ENCODE data around the gene C16orf95. TPM values are rescaled to one million over a fixed set of nuclear protein-coding genes. Genes with fewer than 3 reads are reported as not detected.
A peak's percentile ranks its signal among the peaks of the same experiment; 100 is the strongest.

C16orf95 gene
- total RNA-seq, 2 donors from 2014 or later: 6.4 to 7.8 TPM

GRCh38 chr16:87329436-87330256, 12.5 kb upstream of the C16orf95 start:
- Histone ChIP-seq H3K36me3 (ENCODE audit: control insufficient read depth, insufficient read depth, low read length) (peaks cover 14% of the 10 kb centered on the region), H3K27me3 (ENCODE audit: control insufficient read depth, insufficient read depth, low read length, poor library complexity, severe bottlenecking) (no peaks in the 10 kb centered on the region), H3K4me1 (ENCODE audit: control insufficient read depth, insufficient read depth, low read length) (no peaks in the 10 kb centered on the region), H3K27ac (ENCODE audit: low read depth, low read length) (no peak overlapping the region), H3K9ac (ENCODE audit: extremely low read depth, low read length, poor library complexity, severe bottlenecking) (no peak overlapping the region), H3K9me3 (ENCODE audit: control insufficient read depth, low read length) (no peaks in the 10 kb centered on the region), H3K4me3 (ENCODE audit: low read length) (no peak overlapping the region)
- no peak for TF ChIP-seq CTCF (conservative IDR thresholded peaks at IDR 0.05)
- Mint-ChIP-seq H3K4me1 (no peaks in the 10 kb centered on the region), H3K27ac (peak overlapping the region; percentile 12), H3K36me3 (ENCODE audit: low read depth) (peaks cover 22% of the 10 kb centered on the region), H3K4me3 (no peak overlapping the region), H3K27me3 (ENCODE audit: insufficient read depth) (no peaks in the 10 kb centered on the region), H3K9me3 (no peaks in the 10 kb centered on the region)
- DNase-seq: no peak
- WGBS, 2 experiments (ENCODE audit: insufficient coverage in 1 of 2, insufficient read length in 1 of 2): 93% methylated on average over 14 to 20 of the region's 20 CpGs

GRCh38 chr16:87328846-87329245, 11.7 kb upstream of the C16orf95 start:
- H3K9ac ChIP-seq (ENCODE audit: extremely low read depth, low read length, poor library complexity, severe bottlenecking): no peak overlapping the region
- H3K4me1 ChIP-seq (ENCODE audit: control insufficient read depth, insufficient read depth, low read length): no peaks in the 10 kb centered on the region
- Mint-ChIP-seq H3K27ac (peak overlapping the region; percentile 35), H3K4me3 (no peak overlapping the region), H3K9me3 (no peaks in the 10 kb centered on the region), H3K36me3 (ENCODE audit: low read depth) (peaks cover 18% of the 10 kb centered on the region), H3K4me1 (no peaks in the 10 kb centered on the region), H3K27me3 (ENCODE audit: insufficient read depth) (no peaks in the 10 kb centered on the region)
- TF ChIP-seq CTCF (conservative IDR thresholded peaks at IDR 0.05): no peak
- no peak overlapping the region for H3K4me3 ChIP-seq (ENCODE audit: low read length)
- no peaks in the 10 kb centered on the region for H3K9me3 ChIP-seq (ENCODE audit: control insufficient read depth, low read length)
- H3K27me3 ChIP-seq (ENCODE audit: control insufficient read depth, insufficient read depth, low read length, poor library complexity, severe bottlenecking): no peaks in the 10 kb centered on the region
- 93% methylated on average over 11 to 12 of the region's 12 CpGs for WGBS, 2 experiments (ENCODE audit: insufficient coverage in 1 of 2, insufficient read length in 1 of 2)
- no peak overlapping the region for H3K27ac ChIP-seq (ENCODE audit: low read depth, low read length)
- peaks cover 14% of the 10 kb centered on the region for H3K36me3 ChIP-seq (ENCODE audit: control insufficient read depth, insufficient read depth, low read length)
- DNase-seq: no peak

GRCh38 chr16:87327798-87328495, 10.8 kb upstream of the C16orf95 start:
- Mint-ChIP-seq H3K4me1 (no peaks in the 10 kb centered on the region), H3K4me3 (no peak overlapping the region), H3K27ac (no peak overlapping the region), H3K36me3 (ENCODE audit: low read depth) (peaks cover 16% of the 10 kb centered on the region), H3K27me3 (ENCODE audit: insufficient read depth) (no peaks in the 10 kb centered on the region), H3K9me3 (no peaks in the 10 kb centered on the region)
- Histone ChIP-seq H3K9me3 (ENCODE audit: control insufficient read depth, low read length) (no peaks in the 10 kb centered on the region), H3K4me1 (ENCODE audit: control insufficient read depth, insufficient read depth, low read length) (no peaks in the 10 kb centered on the region), H3K27me3 (ENCODE audit: control insufficient read depth, insufficient read depth, low read length, poor library complexity, severe bottlenecking) (no peaks in the 10 kb centered on the region), H3K27ac (ENCODE audit: low read depth, low read length) (no peak overlapping the region), H3K36me3 (ENCODE audit: control insufficient read depth, insufficient read depth, low read length) (peaks cover 14% of the 10 kb centered on the region), H3K9ac (ENCODE audit: extremely low read depth, low read length, poor library complexity, severe bottlenecking) (no peak overlapping the region), H3K4me3 (ENCODE audit: low read length) (no peak overlapping the region)
- 86 to 94% methylated on average over 12 to 19 of the region's 19 CpGs for WGBS, 2 experiments (ENCODE audit: insufficient coverage in 1 of 2, insufficient read length in 1 of 2)
- DNase-seq: no peak
- TF ChIP-seq CTCF (conservative IDR thresholded peaks at IDR 0.05): no peak

Measured in endodermal cell (in vitro differentiated cells).